ENCODE measurements around the gene LYPD6.

DNA sequence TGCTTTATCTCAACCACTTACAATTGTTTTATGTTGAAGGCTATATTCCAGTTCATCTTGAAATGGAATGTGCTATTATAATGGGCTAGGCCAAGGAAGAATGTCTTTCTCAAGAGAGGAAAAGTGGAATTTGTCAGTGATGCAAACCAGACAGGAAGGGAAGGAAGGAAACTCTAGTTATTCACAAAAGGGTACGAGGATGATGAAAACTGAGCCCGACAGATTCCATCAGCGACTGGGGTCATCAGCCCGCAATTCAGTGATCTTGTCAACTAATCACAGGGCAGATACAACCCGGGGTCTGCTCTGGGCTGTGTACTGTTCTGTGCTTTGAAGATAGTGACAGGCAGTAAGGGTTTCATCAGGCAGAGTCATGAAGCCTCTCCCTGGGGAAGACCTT lies 23.4 kb upstream of the LYPD6 start:
- no peak for TF ChIP-seq EZH2 (IDR thresholded peaks at IDR 0.05; ENCODE audit: insufficient read depth, poor library complexity, severe bottlenecking)
- TF ChIP-seq EZH2phosphoT487 (IDR thresholded peaks at IDR 0.05; ENCODE audit: insufficient read depth, low read depth): no peak

Data from GM23248 (cell line).